Uterus (tissue), 4 donors: ENCODE data around the gene ZNF821. TPM values are rescaled to one million over a fixed set of nuclear protein-coding genes. Genes with fewer than 3 reads are reported as not detected.
"Not testable (repeated sequence)": the region's sequence is repeated elsewhere in the genome, so short reads cannot be mapped to it uniquely, and the experiment has no call there.

Experiments
- DNase-seq, 2 donors: peaks; one replicate each; pipeline ENCODE4 v3.0.0-alpha.2; 2019 to 2020
- H3K27ac ChIP-seq, 2 donors: fragments of 200-600 bp; sonication (generic); 1 replicate in 1 of 2; 2 replicates in 1 of 2; pipeline ENCODE4 v1.5.1; 2016 to 2018
- H3K27me3 ChIP-seq, 2 donors: fragments of 200-600 bp; sonication (generic); one replicate each; pipeline ENCODE4 v1.5.1; 2018 to 2019; ENCODE audit warnings: control low read depth in 1 of 2
- H3K36me3 ChIP-seq, 2 donors: fragments of 200-600 bp; sonication (generic); one replicate each; pipeline ENCODE4 v1.5.1; 2019; ENCODE audit warnings: control low read depth in 1 of 2
- H3K4me1 ChIP-seq, 2 donors: fragments of 200-600 bp; sonication (generic); one replicate each; pipeline ENCODE4 v1.5.1; 2018 to 2019; ENCODE audit warnings: control low read depth in 1 of 2
- H3K4me3 ChIP-seq, 2 donors: fragments of 200-600 bp; sonication (generic); 1 replicate in 1 of 2; 2 replicates in 1 of 2; pipeline ENCODE4 v1.5.1; 2018 to 2019; ENCODE audit warnings: mild to moderate bottlenecking in 1 of 2
- H3K9me3 ChIP-seq, 2 donors: fragments of 200-600 bp; sonication (generic); one replicate each; pipeline ENCODE4 v1.5.1; 2019; ENCODE audit warnings: control low read depth in 1 of 2
- POLR2A ChIP-seq, 2 donors: fragments of 450-650 bp; IDR thresholded peaks; one replicate each; pipeline ENCODE4 v1.6.1; 2016; ENCODE audit warnings: antibody characterized with exemption in 2 of 2, mild to moderate bottlenecking in 1 of 2, moderate library complexity in 1 of 2
- intact Hi-C: fragments of 100-400 bp; cut with DNase I; formaldehyde crosslinking; loops from one replicate; pipeline ENCODE4 v1.15.1; 2023; ENCODE audit warnings: low total_unique reads
- total RNA-seq, 4 donors: library from RNA; depleted of rRNA in 3 of 4; stranded (reverse); fragments of >200 nt in 3 of 4; gene quantifications; one replicate each; pipeline versions ENCODE4 v1.1.0 to v1.2.4, GENCODE V29; 2014 to 2023
- TF ChIP-seq, protein P1 (sequence below), 4 experiments: fragments of 200-600 bp in 2 of 4; fragments of 450-650 bp in 2 of 4; sonication (generic) in 2 of 4; IDR thresholded peaks; one replicate each; pipeline ENCODE4 v1.5.1; 2016 to 2019; ENCODE audit warnings: antibody characterized with exemption in 4 of 4, mild to moderate bottlenecking in 2 of 4, moderate library complexity in 1 of 4
- donor health status: DM: yes; HTN: yes; CAD: no.

Gene ZNF821
- total RNA-seq, 4 donors from 2014 or later = 0.59 to 16.9 (median 7.4) TPM

DNA sequence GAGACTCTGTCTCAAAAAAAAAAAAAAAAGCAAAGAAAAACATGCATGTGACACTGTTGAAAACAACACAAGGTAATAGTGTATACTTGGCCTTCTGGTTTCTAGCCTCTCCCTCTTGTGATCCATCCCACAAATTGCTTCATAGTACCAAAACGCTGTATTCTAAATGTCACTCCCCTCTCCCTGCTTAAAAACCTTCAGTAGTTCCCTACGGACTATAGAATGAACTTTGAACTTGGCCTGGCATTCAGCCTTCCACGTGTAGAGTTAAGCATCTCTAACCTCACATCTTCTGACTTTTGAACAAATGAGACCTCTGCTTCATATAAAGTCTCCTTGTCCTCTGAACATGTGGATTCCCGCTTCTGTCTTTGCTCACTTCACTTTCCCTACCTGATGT, 5.1 kb downstream of the ZNF821 start:
- no peaks in the 10 kb centered on the region for H3K9me3 ChIP-seq
- no peak overlapping the region for H3K27ac ChIP-seq
- H3K27me3 ChIP-seq = no peaks in the 10 kb centered on the region
- H3K4me3 ChIP-seq = no peak overlapping the region
- H3K4me1 ChIP-seq = no peaks in the 10 kb centered on the region
- intact Hi-C loops = no loop called here
- DNase-seq = no peak
- no peaks in the 10 kb centered on the region for H3K36me3 ChIP-seq
- TF ChIP-seq, protein P1, sequence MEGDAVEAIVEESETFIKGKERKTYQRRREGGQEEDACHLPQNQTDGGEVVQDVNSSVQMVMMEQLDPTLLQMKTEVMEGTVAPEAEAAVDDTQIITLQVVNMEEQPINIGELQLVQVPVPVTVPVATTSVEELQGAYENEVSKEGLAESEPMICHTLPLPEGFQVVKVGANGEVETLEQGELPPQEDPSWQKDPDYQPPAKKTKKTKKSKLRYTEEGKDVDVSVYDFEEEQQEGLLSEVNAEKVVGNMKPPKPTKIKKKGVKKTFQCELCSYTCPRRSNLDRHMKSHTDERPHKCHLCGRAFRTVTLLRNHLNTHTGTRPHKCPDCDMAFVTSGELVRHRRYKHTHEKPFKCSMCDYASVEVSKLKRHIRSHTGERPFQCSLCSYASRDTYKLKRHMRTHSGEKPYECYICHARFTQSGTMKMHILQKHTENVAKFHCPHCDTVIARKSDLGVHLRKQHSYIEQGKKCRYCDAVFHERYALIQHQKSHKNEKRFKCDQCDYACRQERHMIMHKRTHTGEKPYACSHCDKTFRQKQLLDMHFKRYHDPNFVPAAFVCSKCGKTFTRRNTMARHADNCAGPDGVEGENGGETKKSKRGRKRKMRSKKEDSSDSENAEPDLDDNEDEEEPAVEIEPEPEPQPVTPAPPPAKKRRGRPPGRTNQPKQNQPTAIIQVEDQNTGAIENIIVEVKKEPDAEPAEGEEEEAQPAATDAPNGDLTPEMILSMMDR (IDR thresholded peaks at IDR 0.05) = no peak
- TF ChIP-seq POLR2A (IDR thresholded peaks at IDR 0.05) = no peak

DNA sequence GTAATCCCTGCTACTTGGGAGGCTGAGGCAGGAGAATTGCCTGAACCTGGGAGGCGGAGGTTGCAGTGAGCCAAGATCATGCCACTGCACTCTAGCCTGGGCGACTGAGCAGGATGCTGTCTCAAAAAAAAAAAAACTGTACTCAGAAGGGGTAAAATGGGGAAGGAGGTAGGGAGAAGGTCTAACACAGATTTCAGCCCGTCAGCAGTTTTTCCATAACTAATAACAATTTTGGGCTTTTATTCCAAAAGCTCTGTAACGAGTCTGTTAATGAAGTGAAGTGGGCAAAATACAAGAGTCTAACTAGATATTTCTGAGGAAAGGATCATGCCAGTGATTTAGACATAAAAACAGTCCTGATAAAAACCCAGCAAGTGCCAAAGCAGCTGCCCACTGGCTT, 10.8 kb downstream of the ZNF821 start:
- H3K36me3 ChIP-seq = no peaks in the 10 kb centered on the region
- intact Hi-C loops = no loop called here
- no peak for DNase-seq
- H3K4me1 ChIP-seq = no peaks in the 10 kb centered on the region
- H3K27ac ChIP-seq = no peak overlapping the region
- no peak for TF ChIP-seq POLR2A (IDR thresholded peaks at IDR 0.05)
- TF ChIP-seq, protein P1 (IDR thresholded peaks at IDR 0.05) = no peak
- no peak overlapping the region for H3K4me3 ChIP-seq
- H3K27me3 ChIP-seq = no peaks in the 10 kb centered on the region
- no peaks in the 10 kb centered on the region for H3K9me3 ChIP-seq

DNA sequence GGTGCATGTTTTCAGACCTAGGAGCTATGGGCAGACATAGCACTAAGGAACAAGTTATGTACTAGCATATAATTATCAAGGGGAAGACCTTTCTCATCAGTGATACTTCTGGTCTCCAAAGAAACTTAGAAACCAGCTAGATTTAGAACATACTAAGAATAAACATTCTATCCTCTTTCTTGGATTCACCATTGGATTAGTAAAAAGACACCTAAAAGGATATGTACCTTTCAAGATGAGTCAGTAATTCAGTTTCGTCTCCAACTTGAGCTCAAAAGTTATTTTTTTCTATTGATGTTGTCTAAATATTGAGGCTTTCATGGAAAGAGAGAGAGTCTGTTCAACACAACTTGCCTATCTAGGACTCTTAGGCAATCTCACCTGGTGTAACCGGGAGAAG, 13.2 kb downstream of the ZNF821 start:
- H3K4me1 ChIP-seq = no peaks in the 10 kb centered on the region
- H3K27me3 ChIP-seq = no peaks in the 10 kb centered on the region
- no peaks in the 10 kb centered on the region for H3K36me3 ChIP-seq
- DNase-seq = no peak
- TF ChIP-seq, protein P1 (IDR thresholded peaks at IDR 0.05) = no peak
- TF ChIP-seq POLR2A (IDR thresholded peaks at IDR 0.05) = no peak
- no peak overlapping the region for H3K27ac ChIP-seq
- no peaks in the 10 kb centered on the region for H3K9me3 ChIP-seq
- intact Hi-C loops = no loop called here
- no peak overlapping the region for H3K4me3 ChIP-seq

DNA sequence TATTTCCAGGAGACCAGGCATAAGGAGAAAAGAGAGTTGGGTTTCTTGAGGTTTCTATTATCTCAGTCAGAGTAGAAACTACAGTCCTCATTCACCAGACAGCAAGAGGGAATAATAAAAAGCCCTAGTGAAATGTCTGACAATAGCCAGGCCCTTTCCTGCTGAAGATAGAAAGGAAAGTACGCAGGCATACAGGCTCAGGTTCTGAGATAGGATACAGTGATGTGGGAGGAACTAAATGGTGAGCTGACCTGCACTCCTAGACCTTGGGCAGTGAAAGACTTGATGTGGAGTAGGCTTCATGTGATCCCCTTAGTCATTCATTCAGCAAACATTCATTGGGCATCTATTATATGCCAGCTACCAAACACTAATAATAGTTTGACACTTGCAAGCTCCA, 14.9 kb downstream of the ZNF821 start:
- no peak overlapping the region for H3K27ac ChIP-seq
- H3K4me3 ChIP-seq = no peak overlapping the region
- no peaks in the 10 kb centered on the region for H3K9me3 ChIP-seq
- H3K4me1 ChIP-seq = no peaks in the 10 kb centered on the region
- no peak for DNase-seq
- intact Hi-C loops = no loop called here
- no peak for TF ChIP-seq POLR2A (IDR thresholded peaks at IDR 0.05)
- TF ChIP-seq, protein P1 (IDR thresholded peaks at IDR 0.05) = no peak
- H3K36me3 ChIP-seq = no peaks in the 10 kb centered on the region
- H3K27me3 ChIP-seq = no peaks in the 10 kb centered on the region

DNA sequence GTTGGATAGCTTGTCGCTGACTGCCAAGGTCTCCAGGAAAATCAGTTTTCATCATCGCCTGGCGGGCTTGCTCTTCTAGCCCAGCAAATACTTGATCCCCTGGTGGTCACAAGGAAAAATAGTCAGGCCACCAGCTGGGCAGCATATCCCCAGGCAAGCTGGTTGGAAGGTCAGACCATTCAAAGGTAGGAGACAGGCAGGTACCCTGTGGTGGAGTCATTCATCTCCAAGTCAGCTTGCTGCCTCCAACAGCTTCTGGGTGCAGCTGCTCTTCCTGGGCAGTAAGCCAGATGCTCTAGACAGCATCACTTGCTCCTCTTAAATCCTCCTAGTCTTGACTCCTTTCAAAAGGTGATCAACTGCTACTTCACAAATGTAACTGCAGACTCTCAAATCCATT, 16.0 kb downstream of the ZNF821 start:
- no peaks in the 10 kb centered on the region for H3K27me3 ChIP-seq
- no peaks in the 10 kb centered on the region for H3K4me1 ChIP-seq
- intact Hi-C loops = no loop called here
- DNase-seq = no peak
- no peaks in the 10 kb centered on the region for H3K36me3 ChIP-seq
- TF ChIP-seq, protein P1 (IDR thresholded peaks at IDR 0.05) = no peak
- no peak for TF ChIP-seq POLR2A (IDR thresholded peaks at IDR 0.05)
- H3K27ac ChIP-seq = no peak overlapping the region
- H3K4me3 ChIP-seq = no peak overlapping the region
- H3K9me3 ChIP-seq = no peaks in the 10 kb centered on the region

DNA sequence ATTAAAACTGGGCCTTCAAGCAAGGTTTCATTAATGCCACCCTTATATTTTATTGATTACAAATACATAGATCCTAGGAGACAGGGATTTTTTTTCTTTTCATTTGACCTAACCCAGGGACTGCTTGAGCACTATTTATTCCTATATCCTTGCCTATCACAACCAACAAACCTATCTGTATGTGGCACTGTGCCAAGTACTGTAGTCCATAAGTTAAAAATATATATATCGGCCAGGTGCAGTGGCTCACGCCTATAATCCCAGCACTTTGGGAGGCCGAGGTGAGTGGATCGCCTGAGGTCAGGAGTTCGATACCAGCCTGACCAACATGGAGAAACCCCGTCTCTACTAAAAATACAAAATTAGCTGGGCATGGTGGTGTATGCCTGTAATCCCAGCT, 16.8 kb downstream of the ZNF821 start:
- H3K27me3 ChIP-seq, H3K9me3 ChIP-seq, DNase-seq, H3K4me1 ChIP-seq, H3K36me3 ChIP-seq, H3K27ac ChIP-seq, H3K4me3 ChIP-seq, intact Hi-C loops: not testable (repeated sequence)
